WTC11 (cell line): ENCODE measurements around the gene MYL12B.

Experiments
- CREB1 ChIP-seq: sonication (generic); formaldehyde crosslinking; IDR thresholded peaks from 2 replicates; pipeline ENCODE4 v1.8.0; 2023; ENCODE audit warnings: mild to moderate bottlenecking, missing genetic modification reagents
- PRRX2 ChIP-seq: fragments of 250-450 bp; sonication (Bioruptor Pico); IDR thresholded peaks from 2 replicates; pipeline ENCODE4 v1.8.0; 2021; ENCODE audit warnings: mild to moderate bottlenecking
- ZNF138 ChIP-seq: sonication (generic); formaldehyde crosslinking; conservative IDR thresholded peaks from 2 replicates; pipeline ENCODE4 v1.8.1; 2022; ENCODE audit warnings: mild to moderate bottlenecking, moderate library complexity, missing genetic modification reagents
- TF ChIP-seq, protein P1 (sequence below): fragments of 200-600 bp; IDR thresholded peaks from 2 replicates; pipeline ENCODE4 v1.8.0; 2022; ENCODE audit warnings: antibody characterized with exemption

DNA sequence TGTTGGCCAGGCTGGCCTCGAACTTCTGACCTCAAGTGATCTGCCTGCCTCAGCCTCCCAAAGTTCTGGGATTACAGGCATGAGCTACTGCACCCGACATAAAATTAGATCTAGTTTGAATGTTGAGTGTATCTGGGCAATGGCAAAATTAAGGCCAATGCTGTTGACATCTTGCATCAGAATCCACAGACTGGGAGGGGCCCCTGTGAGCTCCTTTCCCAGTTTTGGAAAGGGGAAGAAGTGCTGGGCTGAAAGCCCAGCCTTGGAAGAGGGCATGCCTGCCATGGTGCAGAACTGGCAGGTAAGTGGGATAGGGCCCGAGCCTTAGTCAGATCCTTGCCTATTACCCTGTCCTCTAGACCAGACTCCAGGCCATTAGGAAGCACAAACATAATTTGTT, 37.7 kb upstream of the MYL12B start:
- TF ChIP-seq, protein P1, sequence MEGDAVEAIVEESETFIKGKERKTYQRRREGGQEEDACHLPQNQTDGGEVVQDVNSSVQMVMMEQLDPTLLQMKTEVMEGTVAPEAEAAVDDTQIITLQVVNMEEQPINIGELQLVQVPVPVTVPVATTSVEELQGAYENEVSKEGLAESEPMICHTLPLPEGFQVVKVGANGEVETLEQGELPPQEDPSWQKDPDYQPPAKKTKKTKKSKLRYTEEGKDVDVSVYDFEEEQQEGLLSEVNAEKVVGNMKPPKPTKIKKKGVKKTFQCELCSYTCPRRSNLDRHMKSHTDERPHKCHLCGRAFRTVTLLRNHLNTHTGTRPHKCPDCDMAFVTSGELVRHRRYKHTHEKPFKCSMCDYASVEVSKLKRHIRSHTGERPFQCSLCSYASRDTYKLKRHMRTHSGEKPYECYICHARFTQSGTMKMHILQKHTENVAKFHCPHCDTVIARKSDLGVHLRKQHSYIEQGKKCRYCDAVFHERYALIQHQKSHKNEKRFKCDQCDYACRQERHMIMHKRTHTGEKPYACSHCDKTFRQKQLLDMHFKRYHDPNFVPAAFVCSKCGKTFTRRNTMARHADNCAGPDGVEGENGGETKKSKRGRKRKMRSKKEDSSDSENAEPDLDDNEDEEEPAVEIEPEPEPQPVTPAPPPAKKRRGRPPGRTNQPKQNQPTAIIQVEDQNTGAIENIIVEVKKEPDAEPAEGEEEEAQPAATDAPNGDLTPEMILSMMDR: no peak
- TF ChIP-seq ZNF138 (CRISPR knock-in tag): no peak
- TF ChIP-seq CREB1: no peak
- no peak for TF ChIP-seq PRRX2
